HG03097 (cell line): ENCODE measurements around the gene PAM16.
"Not testable (repeated sequence)": the region's sequence is repeated elsewhere in the genome, so short reads cannot be mapped to it uniquely, and the experiment has no call there.

ENCODE experiments used
- ATAC-seq: cut with Tn5 transposase; IDR thresholded peaks from one replicate; pipeline ENCODE4 v1.9.1; 2021; ENCODE audit not compliant: unreplicated experiment, low FRiP score

The PAM16 gene

GRCh38 chr16:4354512-4355409, 3.6 kb upstream of the PAM16 start:
- ATAC-seq, result no peak

- ATAC-seq, result no peak
Observed at GRCh38 chr16:4353675-4354074, 2.6 kb upstream of the PAM16 start.

GRCh38 chr16:4352843-4353242, 1.7 kb upstream of the PAM16 start:
- no peak for ATAC-seq

DNA sequence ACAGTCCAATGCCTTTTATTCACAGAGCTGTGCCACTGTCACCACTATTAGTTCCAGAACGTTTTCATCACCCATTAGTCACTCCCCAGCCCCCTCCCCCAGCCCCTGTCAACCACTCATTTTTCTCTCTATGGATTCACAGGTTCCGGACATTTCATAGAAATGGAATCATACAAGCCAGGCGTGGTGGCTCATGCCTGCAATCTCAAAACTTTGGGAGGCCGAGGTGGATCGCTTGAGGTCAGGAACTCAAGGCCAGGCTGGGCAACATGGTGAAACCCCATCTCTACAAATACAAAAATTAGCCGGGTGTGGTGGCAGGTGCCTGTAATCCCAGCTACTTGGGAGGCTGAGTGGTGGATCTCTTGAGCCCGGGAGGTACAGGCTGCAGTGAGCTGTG, 759 bp upstream of the PAM16 start:
- no peak for ATAC-seq

- ATAC-seq, result no peak
Observed at GRCh38 chr16:4350365-4350786, 745 bp downstream of the PAM16 start.

- no peak for ATAC-seq
Observed at GRCh38 chr16:4349332-4349731, 1.8 kb downstream of the PAM16 start.

GRCh38 chr16:4347765-4348509, 3.2 kb downstream of the PAM16 start:
- no peak for ATAC-seq

DNA sequence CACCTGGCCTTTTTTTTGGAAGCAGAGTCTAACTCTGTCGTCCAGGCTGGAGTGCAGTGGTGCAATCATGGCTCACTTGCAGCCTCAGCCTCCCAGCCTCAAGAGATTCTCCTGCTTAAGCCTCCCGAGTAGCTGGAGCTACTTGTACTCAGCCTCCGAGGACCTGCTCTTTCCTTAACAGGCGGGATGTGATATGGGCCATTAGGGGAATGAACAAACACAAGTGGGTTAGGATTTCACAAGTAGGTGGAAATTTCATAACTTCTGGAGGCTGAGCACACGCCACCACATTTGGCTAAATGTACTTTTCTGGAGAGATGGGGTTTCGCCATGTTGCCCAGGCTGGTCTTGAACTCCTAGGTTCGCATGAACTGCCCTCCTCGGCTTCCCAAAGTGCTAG, 4.1 kb downstream of the PAM16 start:
- no peak for ATAC-seq

DNA sequence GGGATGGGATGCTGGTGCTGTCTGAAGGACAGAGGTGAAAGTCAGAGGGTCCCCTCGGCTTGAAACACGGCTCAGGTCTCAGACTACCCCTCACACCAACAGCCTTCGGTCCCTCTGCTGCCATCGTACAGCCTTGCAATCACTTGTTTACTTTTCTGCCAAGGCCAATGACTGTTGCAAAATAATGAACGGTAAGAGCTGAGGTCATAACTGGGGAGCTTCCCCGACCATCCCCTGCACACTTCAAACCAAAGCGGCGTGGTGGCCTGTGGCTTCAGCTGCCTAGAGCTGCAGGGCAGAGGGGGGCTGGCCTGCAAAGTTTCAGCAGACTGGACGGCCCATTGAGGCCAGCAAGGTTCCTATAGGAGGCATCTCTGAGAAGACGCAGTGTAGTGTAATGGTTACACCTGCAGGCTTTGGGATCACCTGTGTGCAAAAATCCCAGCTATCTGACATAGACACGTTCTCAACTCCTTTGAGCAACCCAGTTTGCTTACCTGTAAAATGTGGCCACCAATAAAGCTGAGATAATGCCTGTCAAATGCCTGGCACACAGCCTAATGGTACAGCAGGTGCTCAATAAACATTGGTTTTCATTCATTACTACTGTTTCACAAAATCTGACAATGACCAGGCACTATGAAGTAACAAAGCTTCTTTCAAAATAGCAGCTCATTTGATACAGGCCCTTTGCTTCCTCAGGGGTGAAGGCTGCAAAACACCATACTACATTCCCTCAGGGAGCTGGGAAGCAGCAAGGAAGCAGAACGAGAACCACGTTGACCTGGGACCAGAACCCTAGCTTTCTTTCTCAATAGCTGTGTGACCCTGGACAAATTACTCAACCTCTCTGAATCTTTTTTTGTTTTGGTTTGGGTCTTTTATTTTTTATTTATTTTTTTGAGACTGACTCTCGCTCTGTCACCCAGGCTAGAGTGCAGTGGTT, 5.0 kb downstream of the PAM16 start:
- ATAC-seq, result no peak

DNA sequence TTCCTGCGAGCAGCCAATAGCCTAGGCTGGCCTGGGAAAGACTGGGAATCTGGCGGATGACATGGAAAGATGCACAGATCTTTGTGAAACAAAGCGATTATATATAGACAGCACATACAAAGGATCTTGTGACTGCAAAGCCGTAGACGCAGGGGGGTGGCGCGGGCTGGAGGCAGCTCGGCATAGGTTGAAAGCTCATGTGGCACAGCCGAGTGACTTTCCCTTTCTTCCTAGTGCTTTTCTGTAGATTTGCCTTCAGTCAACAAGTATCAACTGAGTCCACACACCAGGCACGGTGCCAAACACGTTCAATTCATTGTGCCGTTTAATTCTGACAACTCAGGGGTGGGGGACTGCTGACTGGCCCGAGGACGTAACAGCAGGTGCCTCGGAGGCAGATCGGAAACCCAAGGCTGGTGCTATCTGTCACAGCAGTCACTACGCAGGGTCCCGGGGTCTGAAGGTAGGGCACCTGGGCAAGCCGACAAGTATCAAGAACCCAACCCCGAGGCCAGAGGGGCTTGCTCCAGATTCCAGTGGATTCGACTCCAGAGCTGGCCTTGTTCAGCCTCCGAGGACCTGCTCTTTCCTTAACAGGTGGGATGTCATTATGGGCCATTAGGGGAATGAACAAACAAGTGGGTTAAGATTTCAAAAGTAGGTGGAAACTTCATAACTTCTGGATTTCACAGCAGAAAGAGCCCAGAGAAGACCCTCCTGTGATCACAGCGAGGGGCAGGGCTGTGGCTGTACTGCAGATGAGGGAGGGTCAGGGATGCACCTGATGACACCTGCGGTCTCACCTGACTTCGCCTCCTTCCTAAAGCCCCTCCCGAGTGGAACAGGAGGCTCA, 5.9 kb downstream of the PAM16 start:
- ATAC-seq, result no peak

GRCh38 chr16:4344300-4344982, 6.7 kb downstream of the PAM16 start:
- ATAC-seq, result not testable (repeated sequence)

GRCh38 chr16:4342866-4343744, 8.0 kb downstream of the PAM16 start:
- ATAC-seq, result no peak

- no peak for ATAC-seq
Observed at GRCh38 chr16:4341250-4341649, 9.9 kb downstream of the PAM16 start.

- no peak for ATAC-seq
Observed at GRCh38 chr16:4340443-4340842, 10.7 kb downstream of the PAM16 start.

- ATAC-seq, result no peak
Observed at GRCh38 chr16:4339909-4340308, 11.2 kb downstream of the PAM16 start.

DNA sequence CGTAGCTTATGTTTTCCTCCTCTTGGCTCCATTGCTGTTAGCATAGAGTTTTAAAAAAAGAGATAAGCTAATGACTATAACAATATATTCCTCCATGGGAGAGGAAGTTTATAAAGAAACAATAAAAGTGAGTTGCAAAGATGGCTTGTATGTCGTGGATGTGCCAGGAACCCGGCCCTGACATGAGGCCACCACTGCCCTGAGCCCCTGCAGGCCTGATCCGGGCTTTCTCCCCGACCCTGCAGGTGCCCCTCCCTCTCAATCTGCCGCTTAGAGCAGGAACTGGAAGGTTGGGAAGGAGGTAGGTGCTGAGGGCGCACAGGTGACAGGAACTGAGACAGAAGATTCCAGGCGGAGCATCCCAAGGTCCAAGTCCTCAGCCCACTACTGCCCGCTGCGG, 11.7 kb downstream of the PAM16 start:
- ATAC-seq, result no peak

GRCh38 chr16:4338712-4339299, 12.3 kb downstream of the PAM16 start:
- ATAC-seq, result no peak

- ATAC-seq, result no peak
Observed at GRCh38 chr16:4338125-4338582, 13.0 kb downstream of the PAM16 start.
